WTC11 (cell line): ENCODE data around the gene PSD.

Experiments used
- FOXJ3 ChIP-seq: sonication (generic); formaldehyde crosslinking; IDR thresholded peaks from 2 replicates; pipeline ENCODE4 v1.9.0; 2021; ENCODE audit warnings: missing genetic modification reagents, mild to moderate bottlenecking, borderline replicate concordance
- KAT7 ChIP-seq: sonication (generic); formaldehyde crosslinking; IDR thresholded peaks from 2 replicates; pipeline ENCODE4 v1.8.1; 2023; ENCODE audit warnings: missing genetic modification reagents, mild to moderate bottlenecking, borderline replicate concordance
- MAX ChIP-seq: sonication (generic); formaldehyde crosslinking; IDR thresholded peaks from 2 replicates; pipeline ENCODE4 v1.8.0; 2022; ENCODE audit warnings: mild to moderate bottlenecking, missing genetic modification reagents
- NR3C1 ChIP-seq: sonication (generic); formaldehyde crosslinking; conservative IDR thresholded peaks from 2 replicates; pipeline ENCODE4 v1.8.1; 2023; ENCODE audit warnings: low read depth, mild to moderate bottlenecking, missing genetic modification reagents
- OVOL2 ChIP-seq: fragments of 250-450 bp; sonication (Bioruptor Pico); IDR thresholded peaks from 2 replicates; pipeline ENCODE4 v1.9.0; 2021; ENCODE audit warnings: mild to moderate bottlenecking, borderline replicate concordance
- RORB ChIP-seq: fragments of 250-450 bp; sonication (Bioruptor Pico); IDR thresholded peaks from 2 replicates; pipeline ENCODE4 v1.9.0; 2021; ENCODE audit warnings: mild to moderate bottlenecking
- ZBTB43 ChIP-seq: sonication (generic); formaldehyde crosslinking; IDR thresholded peaks from 2 replicates; pipeline ENCODE4 v1.8.1; 2023; ENCODE audit warnings: mild to moderate bottlenecking, missing genetic modification reagents
- ZNF121 ChIP-seq: sonication (generic); formaldehyde crosslinking; IDR thresholded peaks from 2 replicates; pipeline ENCODE4 v1.8.0; 2023; ENCODE audit warnings: missing genetic modification reagents
- TF ChIP-seq, protein P1 (sequence below): fragments of 200-600 bp; IDR thresholded peaks from 2 replicates; pipeline ENCODE4 v1.8.0; 2022; ENCODE audit warnings: antibody characterized with exemption
- TF ChIP-seq, protein P2 (sequence below): sonication (generic); formaldehyde crosslinking; conservative IDR thresholded peaks from 2 replicates; pipeline ENCODE4 v1.8.1; 2023; ENCODE audit warnings: mild to moderate bottlenecking, low read depth, missing genetic modification reagents, moderate library complexity
- TF ChIP-seq, protein P3 (sequence below): sonication (generic); formaldehyde crosslinking; IDR thresholded peaks from 2 replicates; pipeline ENCODE4 v1.8.1; 2023; ENCODE audit warnings: mild to moderate bottlenecking, missing genetic modification reagents, moderate library complexity
- TF ChIP-seq, protein P4 (sequence below): sonication (generic); formaldehyde crosslinking; IDR thresholded peaks from 2 replicates; pipeline ENCODE4 v1.8.1; 2022; ENCODE audit warnings: low read depth, missing genetic modification reagents, borderline replicate concordance
- TF ChIP-seq, protein P5 (sequence below): sonication (generic); formaldehyde crosslinking; IDR thresholded peaks from 2 replicates; pipeline ENCODE4 v1.8.1; 2022; ENCODE audit warnings: low read depth, mild to moderate bottlenecking, moderate library complexity, missing genetic modification reagents, borderline replicate concordance
- TF ChIP-seq, protein P6 (sequence below): sonication (generic); formaldehyde crosslinking; IDR thresholded peaks from 2 replicates; pipeline ENCODE4 v1.8.0; 2022; ENCODE audit warnings: mild to moderate bottlenecking, missing genetic modification reagents

GRCh38 chr10:102400076-102400475, 18.5 kb downstream of the PSD start:
- TF ChIP-seq, protein P1, sequence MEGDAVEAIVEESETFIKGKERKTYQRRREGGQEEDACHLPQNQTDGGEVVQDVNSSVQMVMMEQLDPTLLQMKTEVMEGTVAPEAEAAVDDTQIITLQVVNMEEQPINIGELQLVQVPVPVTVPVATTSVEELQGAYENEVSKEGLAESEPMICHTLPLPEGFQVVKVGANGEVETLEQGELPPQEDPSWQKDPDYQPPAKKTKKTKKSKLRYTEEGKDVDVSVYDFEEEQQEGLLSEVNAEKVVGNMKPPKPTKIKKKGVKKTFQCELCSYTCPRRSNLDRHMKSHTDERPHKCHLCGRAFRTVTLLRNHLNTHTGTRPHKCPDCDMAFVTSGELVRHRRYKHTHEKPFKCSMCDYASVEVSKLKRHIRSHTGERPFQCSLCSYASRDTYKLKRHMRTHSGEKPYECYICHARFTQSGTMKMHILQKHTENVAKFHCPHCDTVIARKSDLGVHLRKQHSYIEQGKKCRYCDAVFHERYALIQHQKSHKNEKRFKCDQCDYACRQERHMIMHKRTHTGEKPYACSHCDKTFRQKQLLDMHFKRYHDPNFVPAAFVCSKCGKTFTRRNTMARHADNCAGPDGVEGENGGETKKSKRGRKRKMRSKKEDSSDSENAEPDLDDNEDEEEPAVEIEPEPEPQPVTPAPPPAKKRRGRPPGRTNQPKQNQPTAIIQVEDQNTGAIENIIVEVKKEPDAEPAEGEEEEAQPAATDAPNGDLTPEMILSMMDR: no peak
- TF ChIP-seq, protein P2, sequence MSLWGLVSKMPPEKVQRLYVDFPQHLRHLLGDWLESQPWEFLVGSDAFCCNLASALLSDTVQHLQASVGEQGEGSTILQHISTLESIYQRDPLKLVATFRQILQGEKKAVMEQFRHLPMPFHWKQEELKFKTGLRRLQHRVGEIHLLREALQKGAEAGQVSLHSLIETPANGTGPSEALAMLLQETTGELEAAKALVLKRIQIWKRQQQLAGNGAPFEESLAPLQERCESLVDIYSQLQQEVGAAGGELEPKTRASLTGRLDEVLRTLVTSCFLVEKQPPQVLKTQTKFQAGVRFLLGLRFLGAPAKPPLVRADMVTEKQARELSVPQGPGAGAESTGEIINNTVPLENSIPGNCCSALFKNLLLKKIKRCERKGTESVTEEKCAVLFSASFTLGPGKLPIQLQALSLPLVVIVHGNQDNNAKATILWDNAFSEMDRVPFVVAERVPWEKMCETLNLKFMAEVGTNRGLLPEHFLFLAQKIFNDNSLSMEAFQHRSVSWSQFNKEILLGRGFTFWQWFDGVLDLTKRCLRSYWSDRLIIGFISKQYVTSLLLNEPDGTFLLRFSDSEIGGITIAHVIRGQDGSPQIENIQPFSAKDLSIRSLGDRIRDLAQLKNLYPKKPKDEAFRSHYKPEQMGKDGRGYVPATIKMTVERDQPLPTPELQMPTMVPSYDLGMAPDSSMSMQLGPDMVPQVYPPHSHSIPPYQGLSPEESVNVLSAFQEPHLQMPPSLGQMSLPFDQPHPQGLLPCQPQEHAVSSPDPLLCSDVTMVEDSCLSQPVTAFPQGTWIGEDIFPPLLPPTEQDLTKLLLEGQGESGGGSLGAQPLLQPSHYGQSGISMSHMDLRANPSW (CRISPR knock-in tag): no peak
- TF ChIP-seq NR3C1 (CRISPR knock-in tag) (no peak), FOXJ3 (no peak), ZBTB43 (CRISPR knock-in tag) (no peak), KAT7 (CRISPR knock-in tag) (no peak), RORB (no peak), ZNF121 (CRISPR knock-in tag) (no peak), MAX (CRISPR knock-in tag) (no peak), OVOL2 (CRISPR knock-in tag) (no peak)
- TF ChIP-seq, protein P3, sequence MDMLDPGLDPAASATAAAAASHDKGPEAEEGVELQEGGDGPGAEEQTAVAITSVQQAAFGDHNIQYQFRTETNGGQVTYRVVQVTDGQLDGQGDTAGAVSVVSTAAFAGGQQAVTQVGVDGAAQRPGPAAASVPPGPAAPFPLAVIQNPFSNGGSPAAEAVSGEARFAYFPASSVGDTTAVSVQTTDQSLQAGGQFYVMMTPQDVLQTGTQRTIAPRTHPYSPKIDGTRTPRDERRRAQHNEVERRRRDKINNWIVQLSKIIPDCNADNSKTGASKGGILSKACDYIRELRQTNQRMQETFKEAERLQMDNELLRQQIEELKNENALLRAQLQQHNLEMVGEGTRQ: no peak
- TF ChIP-seq, protein P4, sequence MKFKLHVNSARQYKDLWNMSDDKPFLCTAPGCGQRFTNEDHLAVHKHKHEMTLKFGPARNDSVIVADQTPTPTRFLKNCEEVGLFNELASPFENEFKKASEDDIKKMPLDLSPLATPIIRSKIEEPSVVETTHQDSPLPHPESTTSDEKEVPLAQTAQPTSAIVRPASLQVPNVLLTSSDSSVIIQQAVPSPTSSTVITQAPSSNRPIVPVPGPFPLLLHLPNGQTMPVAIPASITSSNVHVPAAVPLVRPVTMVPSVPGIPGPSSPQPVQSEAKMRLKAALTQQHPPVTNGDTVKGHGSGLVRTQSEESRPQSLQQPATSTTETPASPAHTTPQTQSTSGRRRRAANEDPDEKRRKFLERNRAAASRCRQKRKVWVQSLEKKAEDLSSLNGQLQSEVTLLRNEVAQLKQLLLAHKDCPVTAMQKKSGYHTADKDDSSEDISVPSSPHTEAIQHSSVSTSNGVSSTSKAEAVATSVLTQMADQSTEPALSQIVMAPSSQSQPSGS (CRISPR knock-in tag): no peak
- TF ChIP-seq, protein P5, sequence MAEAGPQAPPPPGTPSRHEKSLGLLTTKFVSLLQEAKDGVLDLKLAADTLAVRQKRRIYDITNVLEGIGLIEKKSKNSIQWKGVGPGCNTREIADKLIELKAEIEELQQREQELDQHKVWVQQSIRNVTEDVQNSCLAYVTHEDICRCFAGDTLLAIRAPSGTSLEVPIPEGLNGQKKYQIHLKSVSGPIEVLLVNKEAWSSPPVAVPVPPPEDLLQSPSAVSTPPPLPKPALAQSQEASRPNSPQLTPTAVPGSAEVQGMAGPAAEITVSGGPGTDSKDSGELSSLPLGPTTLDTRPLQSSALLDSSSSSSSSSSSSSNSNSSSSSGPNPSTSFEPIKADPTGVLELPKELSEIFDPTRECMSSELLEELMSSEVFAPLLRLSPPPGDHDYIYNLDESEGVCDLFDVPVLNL (CRISPR knock-in tag): no peak
- TF ChIP-seq, protein P6, sequence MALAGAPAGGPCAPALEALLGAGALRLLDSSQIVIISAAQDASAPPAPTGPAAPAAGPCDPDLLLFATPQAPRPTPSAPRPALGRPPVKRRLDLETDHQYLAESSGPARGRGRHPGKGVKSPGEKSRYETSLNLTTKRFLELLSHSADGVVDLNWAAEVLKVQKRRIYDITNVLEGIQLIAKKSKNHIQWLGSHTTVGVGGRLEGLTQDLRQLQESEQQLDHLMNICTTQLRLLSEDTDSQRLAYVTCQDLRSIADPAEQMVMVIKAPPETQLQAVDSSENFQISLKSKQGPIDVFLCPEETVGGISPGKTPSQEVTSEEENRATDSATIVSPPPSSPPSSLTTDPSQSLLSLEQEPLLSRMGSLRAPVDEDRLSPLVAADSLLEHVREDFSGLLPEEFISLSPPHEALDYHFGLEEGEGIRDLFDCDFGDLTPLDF (CRISPR knock-in tag): no peak
